Measurements from ENCODE around the gene RAB25. TPM values are rescaled to one million over a fixed set of nuclear protein-coding genes. Genes with fewer than 3 reads are reported as not detected.
A peak's percentile ranks its signal among the peaks of the same experiment; 100 is the strongest.

Gene RAB25
- total and polyA plus RNA-seq, 4 donors: 62.7 to 156 (median 87.2) TPM

- WGBS, 2 donors: 41 to 70% methylated on average over 8 of the region's 8 CpGs
- no peak for ATAC-seq (ENCODE audit: insufficient read depth, low FRiP score)
Measured at GRCh38 chr1:156019946-156020292, 41.0 kb upstream of the RAB25 start.

GRCh38 chr1:156020293-156021092, 40.5 kb upstream of the RAB25 start, which contains the start of gene SSR2:
SSR2 (minus strand) TSS chr1:156020951; CDS start chr1:156020167, 784 bp downstream.
- H3K9me3 ChIP-seq (ENCODE audit: control insufficient read depth in 4 of 4, insufficient read depth in 3 of 4, low read length in 3 of 4): no peaks in the 10 kb centered on the region
- no peak for TF ChIP-seq CTCF (IDR thresholded peaks at IDR 0.05; ENCODE audit: control extremely low read depth, extremely low read depth)
- peaks cover 0 to 10% (median 6%) of the 10 kb centered on the region in 5 donors for H3K4me1 ChIP-seq (ENCODE audit: control insufficient read depth in 5 of 5, insufficient read depth in 5 of 5, low read length in 5 of 5)
- DNase-seq: peak; percentile 90 to 97 (median 95)
- H3K9ac ChIP-seq (ENCODE audit: insufficient read depth in 1 of 2, low read length in 2 of 2): peak within 1 kb of the TSS; percentile 41 to 93
- WGBS, 2 donors: 0% methylated on average over 45 of the region's 45 CpGs
- peak; percentile 98 for ATAC-seq (ENCODE audit: insufficient read depth, low FRiP score)
- peak within 1 kb of the TSS; percentile 87 for H3K27ac ChIP-seq (ENCODE audit: low read depth in 1 of 2, low read length in 1 of 2)
- no peaks in the 10 kb centered on the region for H3K27me3 ChIP-seq (ENCODE audit: control insufficient read depth in 3 of 3, insufficient read depth in 3 of 3, low read length in 2 of 3)
- H3K36me3 ChIP-seq (ENCODE audit: control insufficient read depth in 4 of 4, insufficient read depth in 4 of 4, low read length in 4 of 4): peaks cover 2 to 25% (median 6%) of the 10 kb centered on the region in 4 donors
- peak within 1 kb of the TSS; percentile 80 for H3K4me3 ChIP-seq

More at GRCh38 chr1:156019946-156020292, 41.0 kb upstream of the RAB25 start:
- Histone ChIP-seq H3K9ac (ENCODE audit: insufficient read depth in 1 of 2, low read length in 2 of 2) (peak overlapping the region; percentile 41 to 93), H3K4me1 (ENCODE audit: control insufficient read depth in 5 of 5, insufficient read depth in 5 of 5, low read length in 5 of 5) (peaks cover 0 to 10% (median 6%) of the 10 kb centered on the region in 5 donors), H3K27ac (ENCODE audit: low read depth in 1 of 2, low read length in 1 of 2) (peak overlapping the region in 1 of 2 donors; percentile 87), H3K9me3 (ENCODE audit: control insufficient read depth in 4 of 4, insufficient read depth in 3 of 4, low read length in 3 of 4) (no peaks in the 10 kb centered on the region), H3K4me3 (peak overlapping the region; percentile 80), H3K36me3 (ENCODE audit: control insufficient read depth in 4 of 4, insufficient read depth in 4 of 4, low read length in 4 of 4) (peaks cover 2 to 27% (median 8%) of the 10 kb centered on the region in 4 donors), H3K27me3 (ENCODE audit: control insufficient read depth in 3 of 3, insufficient read depth in 3 of 3, low read length in 2 of 3) (no peaks in the 10 kb centered on the region)
- no peak for TF ChIP-seq CTCF (IDR thresholded peaks at IDR 0.05; ENCODE audit: control extremely low read depth, extremely low read depth)
- DNase-seq: no peak

GRCh38 chr1:156021093-156021428, 39.9 kb upstream of the RAB25 start:
- no peak for TF ChIP-seq CTCF (IDR thresholded peaks at IDR 0.05; ENCODE audit: control extremely low read depth, extremely low read depth)
- DNase-seq (no peak), ATAC-seq (ENCODE audit: insufficient read depth, low FRiP score) (no peak)
- 2 to 3% methylated on average over 4 of the region's 4 CpGs for WGBS, 2 donors
- Histone ChIP-seq H3K36me3 (ENCODE audit: control insufficient read depth in 4 of 4, insufficient read depth in 4 of 4, low read length in 4 of 4) (peaks cover 2 to 25% (median 6%) of the 10 kb centered on the region in 4 donors), H3K9me3 (ENCODE audit: control insufficient read depth in 4 of 4, insufficient read depth in 3 of 4, low read length in 3 of 4) (no peaks in the 10 kb centered on the region), H3K27ac (ENCODE audit: low read depth in 1 of 2, low read length in 1 of 2) (no peak overlapping the region), H3K4me1 (ENCODE audit: control insufficient read depth in 5 of 5, insufficient read depth in 5 of 5, low read length in 5 of 5) (peaks cover 2 to 10% (median 6%) of the 10 kb centered on the region in 5 donors), H3K9ac (ENCODE audit: insufficient read depth in 1 of 2, low read length in 2 of 2) (peak overlapping the region in 1 of 2 donors; percentile 42), H3K27me3 (ENCODE audit: control insufficient read depth in 3 of 3, insufficient read depth in 3 of 3, low read length in 2 of 3) (no peaks in the 10 kb centered on the region), H3K4me3 (no peak overlapping the region)
